ENCODE results near the gene MED27.
"Not testable (repeated sequence)": the region's sequence is repeated elsewhere in the genome, so short reads cannot be mapped to it uniquely, and the experiment has no call there.

MED27 gene

DNA sequence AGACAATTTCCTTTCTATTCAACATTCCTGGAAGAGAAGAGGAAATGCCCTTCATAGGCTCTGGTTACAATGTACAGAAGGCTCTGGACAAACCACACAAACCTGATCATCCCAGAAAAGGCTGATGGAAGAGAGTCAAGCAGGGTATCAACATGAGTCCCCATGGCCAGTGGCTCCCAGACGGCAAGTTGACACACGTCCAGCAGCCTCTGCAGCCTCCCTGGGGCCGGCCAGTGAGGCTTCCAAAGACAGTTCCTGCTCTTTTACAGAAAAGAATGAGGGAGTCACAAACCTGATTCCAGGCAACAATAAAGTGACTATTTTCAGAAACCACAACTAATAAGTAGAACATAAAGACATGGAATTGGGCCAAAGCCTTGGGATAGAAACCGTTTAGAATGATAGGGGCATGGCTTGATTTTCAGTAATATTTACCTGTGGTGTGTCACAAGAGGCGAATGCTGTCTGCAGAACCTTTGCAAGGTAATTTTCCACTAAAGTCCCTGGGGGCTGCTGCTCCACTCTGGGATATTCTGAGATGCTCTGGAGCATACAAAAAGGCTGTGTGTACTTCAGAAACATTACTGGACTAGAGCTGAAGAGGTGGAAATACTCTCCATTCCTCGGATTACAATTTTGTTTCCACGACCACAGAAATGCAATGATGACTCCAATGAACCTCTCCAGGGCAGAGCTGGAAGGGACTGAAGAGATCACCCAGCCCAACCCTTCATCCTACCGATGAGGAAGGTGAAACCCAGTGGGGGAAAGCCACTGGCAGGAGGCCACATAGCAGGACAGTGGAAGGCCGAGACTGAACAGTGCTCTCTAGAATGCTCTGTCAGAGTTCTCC, 10.4 kb downstream of the MED27 start:
- Mint-ChIP-seq H3K36me3 (ENCODE audit: insufficient read depth) (peaks cover 20% of the 10 kb centered on the region), H3K4me1 (peaks cover 62% of the 10 kb centered on the region), H3K27ac (ENCODE audit: low read depth) (no peak overlapping the region)

GRCh38 chr9:132068605-132069004, 11.1 kb downstream of the MED27 start:
- Mint-ChIP-seq H3K4me3 (no peak overlapping the region), H3K27ac (ENCODE audit: low read depth) (no peak overlapping the region), H3K9me3 (no peaks in the 10 kb centered on the region), H3K36me3 (ENCODE audit: insufficient read depth) (peaks cover 21% of the 10 kb centered on the region), H3K4me1 (peaks cover 69% of the 10 kb centered on the region), H3K27me3 (no peaks in the 10 kb centered on the region)
- no peak for ATAC-seq (replicated peaks; ENCODE audit: extremely low read depth, poor library complexity, severe bottlenecking)
- DNase-seq (ENCODE audit: low spot score in 2 of 2), result no peak

More for the DNA sequence above, 10.4 kb downstream of the MED27 start:
- H3K4me3 Mint-ChIP-seq, result no peak overlapping the region
- DNase-seq (ENCODE audit: low spot score in 2 of 2) (no peak), ATAC-seq (replicated peaks; ENCODE audit: extremely low read depth, poor library complexity, severe bottlenecking) (no peak)
- H3K27me3 Mint-ChIP-seq, result no peaks in the 10 kb centered on the region
- H3K9me3 Mint-ChIP-seq, result no peaks in the 10 kb centered on the region

GRCh38 chr9:132066511-132066910, 13.2 kb downstream of the MED27 start:
- no peak overlapping the region for H3K27ac Mint-ChIP-seq (ENCODE audit: low read depth)
- no peaks in the 10 kb centered on the region for H3K27me3 Mint-ChIP-seq
- no peak overlapping the region for H3K4me3 Mint-ChIP-seq
- H3K4me1 Mint-ChIP-seq, result peaks cover 57% of the 10 kb centered on the region
- no peaks in the 10 kb centered on the region for H3K9me3 Mint-ChIP-seq
- peaks cover 18% of the 10 kb centered on the region for H3K36me3 Mint-ChIP-seq (ENCODE audit: insufficient read depth)
- no peak for DNase-seq (ENCODE audit: low spot score in 2 of 2)
- no peak for ATAC-seq (replicated peaks; ENCODE audit: extremely low read depth, poor library complexity, severe bottlenecking)

DNA sequence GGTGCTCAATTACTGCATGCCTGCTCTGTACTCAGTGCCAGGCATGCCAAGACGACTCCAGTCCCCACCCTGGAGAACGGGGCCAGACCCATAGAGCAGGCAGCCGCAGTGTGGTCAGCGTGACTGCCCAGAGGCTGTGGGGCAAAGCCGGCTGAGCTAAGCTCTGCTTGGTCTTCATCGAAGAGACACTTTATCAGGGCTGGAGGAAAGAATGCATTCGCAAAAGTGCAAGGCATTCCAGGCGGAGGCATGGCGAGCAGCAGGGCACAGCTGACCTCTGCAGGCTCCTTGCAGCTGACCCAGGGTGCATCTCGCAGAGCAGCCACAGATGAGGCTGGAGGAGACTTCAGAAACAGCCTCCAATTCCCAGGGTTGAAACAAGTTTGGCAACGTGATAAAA, 13.6 kb downstream of the MED27 start:
- Mint-ChIP-seq H3K4me1 (peaks cover 53% of the 10 kb centered on the region), H3K36me3 (ENCODE audit: insufficient read depth) (peaks cover 18% of the 10 kb centered on the region), H3K4me3 (no peak overlapping the region), H3K9me3 (no peaks in the 10 kb centered on the region), H3K27me3 (no peaks in the 10 kb centered on the region), H3K27ac (ENCODE audit: low read depth) (no peak overlapping the region)
- DNase-seq (ENCODE audit: low spot score in 2 of 2), result no peak
- no peak for ATAC-seq (replicated peaks; ENCODE audit: extremely low read depth, poor library complexity, severe bottlenecking)

GRCh38 chr9:132063281-132063680, 16.4 kb downstream of the MED27 start:
- H3K4me3 Mint-ChIP-seq, result no peak overlapping the region
- peaks cover 4% of the 10 kb centered on the region for H3K9me3 Mint-ChIP-seq
- H3K4me1 Mint-ChIP-seq, result peaks cover 49% of the 10 kb centered on the region
- DNase-seq (ENCODE audit: low spot score in 2 of 2), result no peak
- no peak overlapping the region for H3K27ac Mint-ChIP-seq (ENCODE audit: low read depth)
- peaks cover 15% of the 10 kb centered on the region for H3K36me3 Mint-ChIP-seq (ENCODE audit: insufficient read depth)
- H3K27me3 Mint-ChIP-seq, result no peaks in the 10 kb centered on the region
- no peak for ATAC-seq (replicated peaks; ENCODE audit: extremely low read depth, poor library complexity, severe bottlenecking)

- H3K36me3 Mint-ChIP-seq (ENCODE audit: insufficient read depth), result peaks cover 13% of the 10 kb centered on the region
- peaks cover 48% of the 10 kb centered on the region for H3K4me1 Mint-ChIP-seq
- no peak for ATAC-seq (replicated peaks; ENCODE audit: extremely low read depth, poor library complexity, severe bottlenecking)
Measured at GRCh38 chr9:132062806-132063205, 16.9 kb downstream of the MED27 start.

GRCh38 chr9:132061526-132061925, 18.1 kb downstream of the MED27 start:
- H3K4me3 Mint-ChIP-seq, result no peak overlapping the region

More at GRCh38 chr9:132062806-132063205, 16.9 kb downstream of the MED27 start:
- H3K4me3 Mint-ChIP-seq, result no peak overlapping the region
- H3K27me3 Mint-ChIP-seq, result no peaks in the 10 kb centered on the region
- H3K27ac Mint-ChIP-seq (ENCODE audit: low read depth), result no peak overlapping the region
- peaks cover 5% of the 10 kb centered on the region for H3K9me3 Mint-ChIP-seq
- DNase-seq (ENCODE audit: low spot score in 2 of 2), result no peak

GRCh38 chr9:132059361-132059760, 20.3 kb downstream of the MED27 start:
- Mint-ChIP-seq H3K36me3 (ENCODE audit: insufficient read depth) (peaks cover 9% of the 10 kb centered on the region), H3K4me1 (peaks cover 53% of the 10 kb centered on the region), H3K27ac (ENCODE audit: low read depth) (no peak overlapping the region), H3K4me3 (no peak overlapping the region), H3K9me3 (peaks cover 5% of the 10 kb centered on the region), H3K27me3 (no peaks in the 10 kb centered on the region)
- DNase-seq (ENCODE audit: low spot score in 2 of 2) (no peak), ATAC-seq (replicated peaks; ENCODE audit: extremely low read depth, poor library complexity, severe bottlenecking) (no peak)

More at GRCh38 chr9:132061526-132061925, 18.1 kb downstream of the MED27 start:
- DNase-seq (ENCODE audit: low spot score in 2 of 2) (no peak), ATAC-seq (replicated peaks; ENCODE audit: extremely low read depth, poor library complexity, severe bottlenecking) (no peak)
- Mint-ChIP-seq H3K27ac (ENCODE audit: low read depth) (no peak overlapping the region), H3K27me3 (no peaks in the 10 kb centered on the region), H3K36me3 (ENCODE audit: insufficient read depth) (peaks cover 13% of the 10 kb centered on the region), H3K4me1 (peaks cover 52% of the 10 kb centered on the region), H3K9me3 (peaks cover 5% of the 10 kb centered on the region)

DNA sequence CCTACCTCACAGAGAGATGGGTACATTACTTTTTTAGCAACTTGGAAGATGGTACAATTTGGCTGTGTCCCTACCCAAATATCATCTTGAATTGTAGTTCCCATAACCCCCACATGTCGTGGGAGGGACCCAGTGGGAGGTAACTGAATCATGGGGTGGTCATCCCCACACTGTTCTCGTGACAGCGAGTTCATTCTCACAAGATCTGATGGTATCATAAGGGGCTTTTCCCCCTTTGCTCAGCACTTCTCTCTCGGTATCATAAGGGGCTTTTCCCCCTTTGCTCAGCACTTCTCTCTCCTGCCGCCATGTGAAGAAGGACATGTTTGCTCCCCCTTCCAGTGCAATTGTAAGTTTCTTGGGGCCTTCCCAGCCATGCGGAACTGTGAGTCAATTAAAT, 21.4 kb downstream of the MED27 start:
- DNase-seq (ENCODE audit: low spot score in 2 of 2); ATAC-seq (replicated peaks; ENCODE audit: extremely low read depth, poor library complexity, severe bottlenecking); H3K27ac Mint-ChIP-seq (ENCODE audit: low read depth); H3K9me3 Mint-ChIP-seq; H3K36me3 Mint-ChIP-seq (ENCODE audit: insufficient read depth); H3K4me3 Mint-ChIP-seq; H3K27me3 Mint-ChIP-seq: not testable (repeated sequence)
- H3K4me1 Mint-ChIP-seq, result peaks cover 55% of the 10 kb centered on the region

DNA sequence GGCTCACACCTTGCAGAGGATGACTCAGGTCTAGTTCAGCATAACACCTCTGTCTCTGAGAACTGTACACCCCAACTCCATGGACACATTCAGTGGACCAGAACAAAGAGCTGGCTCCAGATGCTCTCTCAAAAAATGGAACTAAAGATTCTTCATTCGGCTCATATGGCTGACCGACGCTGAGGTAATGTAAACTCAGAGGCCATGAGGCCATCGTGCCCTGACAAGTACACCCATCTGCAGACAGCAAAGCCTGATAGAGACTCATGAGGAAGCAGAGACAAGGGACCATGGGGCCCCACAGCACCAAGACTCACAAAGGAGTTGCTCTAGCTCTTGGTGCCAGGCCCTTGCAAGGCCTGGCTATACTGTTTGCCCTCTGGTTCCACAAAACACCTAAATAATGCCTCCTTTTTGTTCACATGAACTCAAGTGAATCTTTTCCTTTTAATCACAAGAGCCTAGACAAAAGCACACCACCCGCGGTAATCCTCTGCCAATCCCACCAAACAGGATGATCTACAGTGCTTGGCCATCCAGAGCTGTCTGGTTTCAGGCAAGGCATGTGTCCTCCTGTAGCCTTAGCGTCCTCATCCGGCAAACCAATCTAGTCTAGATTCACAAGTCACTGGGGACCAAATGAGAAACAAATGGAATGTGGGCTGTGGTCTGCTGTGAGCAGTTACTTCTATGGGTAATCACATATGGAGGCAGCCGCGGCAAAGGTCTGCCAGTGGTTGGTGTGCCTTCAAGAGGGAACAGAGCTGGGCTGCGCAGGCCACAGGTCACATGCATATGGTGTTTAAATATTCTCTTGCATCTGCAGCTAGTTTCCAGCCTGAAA, 22.7 kb downstream of the MED27 start:
- DNase-seq (ENCODE audit: low spot score in 2 of 2) (no peak), ATAC-seq (replicated peaks; ENCODE audit: extremely low read depth, poor library complexity, severe bottlenecking) (no peak)
- peaks cover 5% of the 10 kb centered on the region for H3K9me3 Mint-ChIP-seq
- peaks cover 56% of the 10 kb centered on the region for H3K4me1 Mint-ChIP-seq
- H3K4me3 Mint-ChIP-seq, result no peak overlapping the region
- H3K27ac Mint-ChIP-seq (ENCODE audit: low read depth), result no peak overlapping the region
- peaks cover 5% of the 10 kb centered on the region for H3K36me3 Mint-ChIP-seq (ENCODE audit: insufficient read depth)
- H3K27me3 Mint-ChIP-seq, result no peaks in the 10 kb centered on the region

GRCh38 chr9:132055756-132056155, 23.9 kb downstream of the MED27 start:
- DNase-seq (ENCODE audit: low spot score in 2 of 2) (no peak), ATAC-seq (replicated peaks; ENCODE audit: extremely low read depth, poor library complexity, severe bottlenecking) (no peak)
- H3K27ac Mint-ChIP-seq (ENCODE audit: low read depth), result no peak overlapping the region
- no peaks in the 10 kb centered on the region for H3K27me3 Mint-ChIP-seq
- H3K36me3 Mint-ChIP-seq (ENCODE audit: insufficient read depth), result peaks cover 7% of the 10 kb centered on the region
- H3K4me1 Mint-ChIP-seq, result peaks cover 51% of the 10 kb centered on the region
- no peak overlapping the region for H3K4me3 Mint-ChIP-seq
- peaks cover 5% of the 10 kb centered on the region for H3K9me3 Mint-ChIP-seq

DNA sequence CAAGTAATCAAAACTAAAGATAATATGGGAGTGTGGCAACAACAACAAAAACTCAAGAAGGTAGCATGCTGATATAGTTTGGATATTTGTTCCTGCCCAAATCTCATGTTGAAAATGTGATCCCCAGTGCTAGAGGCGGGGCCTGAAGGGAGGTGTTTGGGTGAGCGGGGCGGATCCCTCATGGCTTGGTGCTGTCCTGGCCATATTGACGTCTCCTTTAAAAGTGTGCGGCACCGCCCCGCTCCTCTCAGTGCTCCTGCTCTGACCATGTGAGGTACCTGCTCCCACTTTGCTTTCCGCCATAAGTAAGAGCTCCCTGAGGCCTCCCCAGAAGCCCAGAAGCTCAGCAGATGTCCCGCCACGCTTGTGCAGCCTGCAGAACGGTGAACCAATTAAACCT, 25.6 kb downstream of the MED27 start:
- H3K27ac Mint-ChIP-seq (ENCODE audit: low read depth), result no peak overlapping the region
- no peaks in the 10 kb centered on the region for H3K27me3 Mint-ChIP-seq

More for the DNA sequence above, 25.6 kb downstream of the MED27 start:
- Mint-ChIP-seq H3K4me3 (no peak overlapping the region), H3K36me3 (ENCODE audit: insufficient read depth) (peaks cover 3% of the 10 kb centered on the region), H3K4me1 (peaks cover 56% of the 10 kb centered on the region), H3K9me3 (peaks cover 5% of the 10 kb centered on the region)
- DNase-seq (ENCODE audit: low spot score in 2 of 2) (no peak), ATAC-seq (replicated peaks; ENCODE audit: extremely low read depth, poor library complexity, severe bottlenecking) (no peak)
